OCI-LY7 (cell line): Measurements from ENCODE around the gene ARHGAP24. TPM values are rescaled to one million over a fixed set of nuclear protein-coding genes. Genes with fewer than 3 reads are reported as not detected.

ENCODE experiments used
- BruUV-seq: library from RNA; stranded (reverse); fragments of 400-500 nt; replicated peaks from 2 replicates; lab custom pipeline; 2021; lab: Mats Ljungman, UMichigan
- CTCF ChIA-PET: fragments of 300-600 bp; sonication (Branson Sonifier 250); formaldehyde crosslinking; loops from one replicate; lab custom pipeline; 2022; ENCODE audit warnings: antibody characterized with exemption; ENCODE audit not compliant: unreplicated experiment; lab: Charles Lee
- POLR2A ChIA-PET: fragments of 300-600 bp; sonication (Branson Sonifier 250); formaldehyde crosslinking; loops from one replicate; lab custom pipeline; 2022; ENCODE audit warnings: antibody characterized with exemption; lab: Charles Lee
- DNase-seq: peaks from one replicate; pipeline ENCODE4 v3.0.0-alpha.2; 2015; ENCODE audit warnings: low spot score
- H2AFZ ChIP-seq: fragments of 200-600 bp; sonication (generic), shearing (Covaris generic); 2 replicates; pipeline ENCODE4 v1.6.1; 2014; ENCODE audit warnings: mild to moderate bottlenecking, antibody characterized with exemption, low read length, moderate library complexity
- H3K27ac ChIP-seq: fragments of 200-600 bp; sonication (generic); 2 replicates; pipeline ENCODE4 v1.5.1; 2014; ENCODE audit warnings: mixed run types, low read depth, mild to moderate bottlenecking, moderate library complexity, low read length, inconsistent platforms; ENCODE audit not compliant: poor library complexity, severe bottlenecking
- H3K36me3 ChIP-seq: fragments of 200-600 bp; sonication (generic); 2 replicates; pipeline ENCODE4 v1.6.1; 2014; ENCODE audit warnings: mild to moderate bottlenecking, antibody characterized with exemption, low read length, moderate library complexity, mixed read lengths; ENCODE audit not compliant: insufficient read depth
- H3K4me1 ChIP-seq: fragments of 200-600 bp; sonication (generic); 2 replicates; pipeline ENCODE4 v1.5.1; 2014; ENCODE audit warnings: mild to moderate bottlenecking, low read length; ENCODE audit not compliant: insufficient read depth, poor library complexity, severe bottlenecking
- H3K4me2 ChIP-seq: fragments of 200-600 bp; sonication (generic); 2 replicates; pipeline ENCODE4 v1.6.1; 2014; ENCODE audit warnings: mild to moderate bottlenecking, low read length
- H3K4me3 ChIP-seq: fragments of 200-600 bp; sonication (generic); 2 replicates; pipeline ENCODE4 v1.5.1; 2014; ENCODE audit warnings: mild to moderate bottlenecking, low read depth, low read length; ENCODE audit not compliant: poor library complexity, severe bottlenecking
- H3K79me2 ChIP-seq: fragments of 200-600 bp; sonication (generic); 2 replicates; pipeline ENCODE4 v1.6.1; 2016; ENCODE audit warnings: low read depth, mild to moderate bottlenecking, low read length, moderate library complexity, mixed read lengths; ENCODE audit not compliant: insufficient read depth
- H3K9me2 ChIP-seq: fragments of 200-600 bp; sonication (generic); 2 replicates; pipeline ENCODE4 v1.6.1; 2016; ENCODE audit warnings: mild to moderate bottlenecking, low read length, mixed read lengths; ENCODE audit not compliant: insufficient read depth
- H3K9me3 ChIP-seq: fragments of 200-600 bp; sonication (generic); 2 replicates; pipeline ENCODE4 v1.6.1; 2014; ENCODE audit warnings: mild to moderate bottlenecking, mixed run types, low read length, mixed read lengths
- H4K20me1 ChIP-seq: fragments of 200-600 bp; sonication (generic); 2 replicates; pipeline ENCODE4 v1.6.1; 2014; ENCODE audit warnings: mild to moderate bottlenecking, antibody characterized with exemption, low read length, moderate library complexity, mixed read lengths; ENCODE audit not compliant: insufficient read depth
- CTCF ChIP-seq: fragments of 200-600 bp; sonication (generic); conservative IDR thresholded peaks from 2 replicates; pipeline ENCODE4 v1.5.1; 2014; ENCODE audit warnings: mild to moderate bottlenecking, antibody characterized with exemption, low read length, moderate library complexity, mixed read lengths
- EZH2phosphoT487 ChIP-seq: fragments of 200-600 bp; sonication (generic); IDR thresholded peaks from 2 replicates; pipeline ENCODE4 v1.6.1; 2018; ENCODE audit warnings: low read depth, borderline replicate concordance, mild to moderate bottlenecking, mixed run types, antibody characterized with exemption, low read length, moderate library complexity, mixed read lengths
- intact Hi-C: fragments of 100-400 bp; cut with micrococcal nuclease; formaldehyde crosslinking; loops from one replicate; pipeline ENCODE4 v1.10.0; 2022; ENCODE audit not compliant: unreplicated experiment
- total RNA-seq, 2 experiments: library from RNA; depleted of rRNA in 1 of 2; stranded (reverse); fragments of >200 nt in 1 of 2; shearing (Covaris generic) in 1 of 2; gene quantifications; 2 replicates each; pipeline ENCODE4 v1.2.3, GENCODE V29; 2014 to 2022

ARHGAP24 gene
- total RNA-seq, 2 experiments from 2014 or later: 0.88 to 4.4 TPM

GRCh38 chr4:85807247-85807950 lies 332.4 kb downstream of the ARHGAP24 start:
- no peaks in the 10 kb centered on the region for H3K79me2 ChIP-seq
- H3K36me3 ChIP-seq: no peaks in the 10 kb centered on the region
- TF ChIP-seq CTCF (no peak), EZH2phosphoT487 (no peak)
- no peaks in the 10 kb centered on the region for H3K9me2 ChIP-seq
- H3K9me3 ChIP-seq: no peaks in the 10 kb centered on the region
- H3K4me3 ChIP-seq: no peak overlapping the region
- no peak overlapping the region for H3K27ac ChIP-seq
- no peaks in the 10 kb centered on the region for H3K4me1 ChIP-seq
- intact Hi-C loops: no loop called here
- H4K20me1 ChIP-seq: no peaks in the 10 kb centered on the region
- H3K4me2 ChIP-seq: no peak overlapping the region
- no TSS peak for BruUV-seq
- H2AFZ ChIP-seq: no peak overlapping the region
- DNase-seq: no peak
- POLR2A ChIA-PET: interaction anchor here (0.6 to 0.7 kb wide), 2 partner anchors 87 to 1078 kb away, joined by 3 to 4 read pairs; no protein-coding TSS in a partner anchor
- CTCF ChIA-PET: no interaction called here

DNA sequence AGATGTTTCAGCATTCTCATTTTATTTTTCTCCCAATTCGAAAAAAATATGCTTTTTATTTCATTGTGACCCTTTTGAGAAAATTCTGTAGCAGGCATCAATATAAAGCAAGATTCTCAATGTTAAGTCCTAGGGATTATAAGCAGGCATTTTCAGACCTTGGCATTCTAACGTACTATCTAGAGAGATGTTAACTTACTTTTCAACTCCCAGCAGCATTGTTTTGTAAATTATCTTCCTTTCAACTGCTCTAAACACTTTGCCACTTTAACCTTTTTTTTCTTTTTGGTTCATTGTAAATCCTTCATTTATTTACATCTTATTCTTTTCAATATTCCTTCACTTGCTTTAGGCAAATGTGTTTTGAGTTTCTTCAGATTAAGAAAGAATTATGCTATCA lies 333.2 kb downstream of the ARHGAP24 start:
- Histone ChIP-seq H3K27ac (no peak overlapping the region), H2AFZ (no peak overlapping the region), H3K36me3 (no peaks in the 10 kb centered on the region), H3K4me1 (no peaks in the 10 kb centered on the region), H4K20me1 (no peaks in the 10 kb centered on the region), H3K9me2 (no peaks in the 10 kb centered on the region), H3K9me3 (no peaks in the 10 kb centered on the region), H3K4me3 (no peak overlapping the region), H3K4me2 (no peak overlapping the region), H3K79me2 (no peaks in the 10 kb centered on the region)
- no peak for DNase-seq
- CTCF ChIA-PET: no interaction called here
- POLR2A ChIA-PET: no interaction called here
- intact Hi-C loops: no loop called here
- TF ChIP-seq EZH2phosphoT487: no peak
- TF ChIP-seq CTCF: no peak
- BruUV-seq: no TSS peak

GRCh38 chr4:85808864-85809263 lies 333.9 kb downstream of the ARHGAP24 start:
- no peak overlapping the region for H3K4me2 ChIP-seq
- H3K36me3 ChIP-seq: no peaks in the 10 kb centered on the region
- H3K9me3 ChIP-seq: no peaks in the 10 kb centered on the region
- H4K20me1 ChIP-seq: no peaks in the 10 kb centered on the region
- no peak for DNase-seq
- no peaks in the 10 kb centered on the region for H3K79me2 ChIP-seq
- H3K27ac ChIP-seq: no peak overlapping the region
- intact Hi-C loops: no loop called here
- H3K4me1 ChIP-seq: no peaks in the 10 kb centered on the region
- no TSS peak for BruUV-seq
- ChIA-PET POLR2A (no interaction called here), CTCF (no interaction called here)
- no peak for TF ChIP-seq EZH2phosphoT487
- TF ChIP-seq CTCF: no peak
- H3K9me2 ChIP-seq: no peaks in the 10 kb centered on the region
- H2AFZ ChIP-seq: no peak overlapping the region
- H3K4me3 ChIP-seq: no peak overlapping the region
